GM19328 (cell line): ENCODE measurements around the gene EVI5.
A peak's percentile ranks its signal among the peaks of the same experiment; 100 is the strongest.

Source experiments
- ATAC-seq: cut with Tn5 transposase; IDR thresholded peaks from one replicate; pipeline ENCODE4 v1.9.1; 2021; ENCODE audit warnings: mild to moderate bottlenecking, moderate library complexity; ENCODE audit not compliant: unreplicated experiment

The EVI5 gene

GRCh38 chr1:92784639-92785500 is at the start of gene EVI5:
Gene EVI5 (minus strand): TSS chr1:92785108. CDS start chr1:92736546, 48,562 bp downstream.
- peak; percentile 93 for ATAC-seq

- ATAC-seq: no peak
These were observed 49.7 kb upstream of the EVI5 start for GRCh38 chr1:92834617-92835016.

GRCh38 chr1:92833840-92834239 is 48.9 kb upstream of the EVI5 start:
- ATAC-seq: no peak

GRCh38 chr1:92832537-92833114 is 47.7 kb upstream of the EVI5 start:
- no peak for ATAC-seq

GRCh38 chr1:92831762-92832536 is 47.0 kb upstream of the EVI5 start, which contains the start of gene RPL5:
Gene RPL5 (plus strand): TSS chr1:92832040. CDS start chr1:92832115, 75 bp downstream.
- peak; percentile 98 for ATAC-seq

- no peak for ATAC-seq
These were observed 46.5 kb upstream of the EVI5 start for GRCh38 chr1:92831368-92831761.

- ATAC-seq: no peak
These were observed 41.9 kb upstream of the EVI5 start for GRCh38 chr1:92826792-92827191.

- ATAC-seq: no peak
These were observed 38.0 kb upstream of the EVI5 start for GRCh38 chr1:92822879-92823278.

- no peak for ATAC-seq
These were observed 35.6 kb upstream of the EVI5 start for GRCh38 chr1:92820551-92820950.

GRCh38 chr1:92820024-92820423 is 35.1 kb upstream of the EVI5 start:
- ATAC-seq: no peak

GRCh38 chr1:92817986-92818764 is 33.3 kb upstream of the EVI5 start:
- no peak for ATAC-seq

- ATAC-seq: no peak
These were observed 32.3 kb upstream of the EVI5 start for GRCh38 chr1:92817137-92817697.

GRCh38 chr1:92816732-92817131 is 31.8 kb upstream of the EVI5 start:
- no peak for ATAC-seq

GRCh38 chr1:92808381-92808780 is 23.5 kb upstream of the EVI5 start:
- no peak for ATAC-seq

GRCh38 chr1:92805216-92805615 is 20.3 kb upstream of the EVI5 start:
- ATAC-seq: no peak

GRCh38 chr1:92804721-92805201 is 19.9 kb upstream of the EVI5 start:
- no peak for ATAC-seq

GRCh38 chr1:92803140-92803887 is 18.4 kb upstream of the EVI5 start:
- ATAC-seq: no peak

- ATAC-seq: no peak
These were observed 13.1 kb upstream of the EVI5 start for GRCh38 chr1:92797961-92798360.

GRCh38 chr1:92797297-92797696 is 12.4 kb upstream of the EVI5 start:
- no peak for ATAC-seq

GRCh38 chr1:92795166-92795565 is 10.3 kb upstream of the EVI5 start:
- no peak for ATAC-seq
